NCI-H524 treated with DMSO at 0.1 percent for 48 hours (cell line): Measurements from ENCODE around the gene RGL4.
"Not testable (repeated sequence)": the region's sequence is repeated elsewhere in the genome, so short reads cannot be mapped to it uniquely, and the experiment has no call there.

ENCODE experiments used
- DNase-seq: peaks from one replicate; lab custom pipeline; 2025; lab: John Stamatoyannopoulos, UW

The RGL4 gene

GRCh38 chr22:23690713-23691112, at the start of gene RGL4:
Gene RGL4 (plus strand): TSS chr22:23691013. CDS start chr22:23692031, 1,018 bp downstream.
- no peak for DNase-seq

- not testable (repeated sequence) for DNase-seq
These were observed 44.3 kb upstream of the RGL4 start for GRCh38 chr22:23646526-23646925.

- no peak for DNase-seq
These were observed 41.7 kb upstream of the RGL4 start for GRCh38 chr22:23649071-23649501.

GRCh38 chr22:23651676-23652075, 39.1 kb upstream of the RGL4 start:
- DNase-seq = no peak

- no peak for DNase-seq
These were observed 38.5 kb upstream of the RGL4 start for GRCh38 chr22:23652286-23652685.

GRCh38 chr22:23652711-23653110, 38.1 kb upstream of the RGL4 start:
- no peak for DNase-seq

GRCh38 chr22:23655891-23656475, 34.8 kb upstream of the RGL4 start:
- DNase-seq = no peak

- DNase-seq = no peak
These were observed 33.1 kb upstream of the RGL4 start for GRCh38 chr22:23657727-23658126.

GRCh38 chr22:23660381-23660780, 30.4 kb upstream of the RGL4 start:
- not testable (repeated sequence) for DNase-seq

GRCh38 chr22:23670378-23671295, 20.2 kb upstream of the RGL4 start:
- no peak for DNase-seq

- DNase-seq = not testable (repeated sequence)
These were observed 19.4 kb upstream of the RGL4 start for GRCh38 chr22:23671387-23671786.

- not testable (repeated sequence) for DNase-seq
These were observed 18.3 kb upstream of the RGL4 start for GRCh38 chr22:23672307-23673049.

GRCh38 chr22:23673050-23673620, 17.7 kb upstream of the RGL4 start:
- no peak for DNase-seq

GRCh38 chr22:23673826-23674690, 16.8 kb upstream of the RGL4 start:
- no peak for DNase-seq

- not testable (repeated sequence) for DNase-seq
These were observed 15.8 kb upstream of the RGL4 start for GRCh38 chr22:23674886-23675501.

GRCh38 chr22:23675502-23676415, 15.1 kb upstream of the RGL4 start:
- no peak for DNase-seq

- not testable (repeated sequence) for DNase-seq
These were observed 13.7 kb upstream of the RGL4 start for GRCh38 chr22:23676841-23677700.

- peak; percentile 54 for DNase-seq
These were observed 13.2 kb upstream of the RGL4 start for GRCh38 chr22:23677701-23677995.

GRCh38 chr22:23678133-23678532, 12.7 kb upstream of the RGL4 start:
- DNase-seq = peak; percentile 86
